Uterus (tissue), 4 donors: ENCODE data around the gene TTC39B. TPM values are rescaled to one million over a fixed set of nuclear protein-coding genes. Genes with fewer than 3 reads are reported as not detected.

Experiments used
- DNase-seq, 2 donors: peaks; one replicate each; pipeline ENCODE4 v3.0.0-alpha.2; 2019 to 2020
- H3K27ac ChIP-seq, 2 donors: fragments of 200-600 bp; sonication (generic); 1 replicate in 1 of 2; 2 replicates in 1 of 2; pipeline ENCODE4 v1.5.1; 2016 to 2018
- H3K27me3 ChIP-seq, 2 donors: fragments of 200-600 bp; sonication (generic); one replicate each; pipeline ENCODE4 v1.5.1; 2018 to 2019; ENCODE audit warnings: control low read depth in 1 of 2
- H3K36me3 ChIP-seq, 2 donors: fragments of 200-600 bp; sonication (generic); one replicate each; pipeline ENCODE4 v1.5.1; 2019; ENCODE audit warnings: control low read depth in 1 of 2
- H3K4me1 ChIP-seq, 2 donors: fragments of 200-600 bp; sonication (generic); one replicate each; pipeline ENCODE4 v1.5.1; 2018 to 2019; ENCODE audit warnings: control low read depth in 1 of 2
- H3K4me3 ChIP-seq, 2 donors: fragments of 200-600 bp; sonication (generic); 1 replicate in 1 of 2; 2 replicates in 1 of 2; pipeline ENCODE4 v1.5.1; 2018 to 2019; ENCODE audit warnings: mild to moderate bottlenecking in 1 of 2
- H3K9me3 ChIP-seq, 2 donors: fragments of 200-600 bp; sonication (generic); one replicate each; pipeline ENCODE4 v1.5.1; 2019; ENCODE audit warnings: control low read depth in 1 of 2
- POLR2A ChIP-seq, 2 donors: fragments of 450-650 bp; IDR thresholded peaks; one replicate each; pipeline ENCODE4 v1.6.1; 2016; ENCODE audit warnings: antibody characterized with exemption in 2 of 2, mild to moderate bottlenecking in 1 of 2, moderate library complexity in 1 of 2
- intact Hi-C: fragments of 100-400 bp; cut with DNase I; formaldehyde crosslinking; loops from one replicate; pipeline ENCODE4 v1.15.1; 2023; ENCODE audit warnings: low total_unique reads
- total RNA-seq, 4 donors: library from RNA; depleted of rRNA in 3 of 4; stranded (reverse); fragments of >200 nt in 3 of 4; gene quantifications; one replicate each; pipeline versions ENCODE4 v1.1.0 to v1.2.4, GENCODE V29; 2014 to 2023
- TF ChIP-seq, protein P1 (sequence below), 4 experiments: fragments of 200-600 bp in 2 of 4; fragments of 450-650 bp in 2 of 4; sonication (generic) in 2 of 4; IDR thresholded peaks; one replicate each; pipeline ENCODE4 v1.5.1; 2016 to 2019; ENCODE audit warnings: antibody characterized with exemption in 4 of 4, mild to moderate bottlenecking in 2 of 4, moderate library complexity in 1 of 4
- donor health status: DM: yes; HTN: yes; CAD: no.

Gene TTC39B
- total RNA-seq, 4 donors from 2014 or later = 14.1 to 21.9 (median 19.6) TPM

DNA sequence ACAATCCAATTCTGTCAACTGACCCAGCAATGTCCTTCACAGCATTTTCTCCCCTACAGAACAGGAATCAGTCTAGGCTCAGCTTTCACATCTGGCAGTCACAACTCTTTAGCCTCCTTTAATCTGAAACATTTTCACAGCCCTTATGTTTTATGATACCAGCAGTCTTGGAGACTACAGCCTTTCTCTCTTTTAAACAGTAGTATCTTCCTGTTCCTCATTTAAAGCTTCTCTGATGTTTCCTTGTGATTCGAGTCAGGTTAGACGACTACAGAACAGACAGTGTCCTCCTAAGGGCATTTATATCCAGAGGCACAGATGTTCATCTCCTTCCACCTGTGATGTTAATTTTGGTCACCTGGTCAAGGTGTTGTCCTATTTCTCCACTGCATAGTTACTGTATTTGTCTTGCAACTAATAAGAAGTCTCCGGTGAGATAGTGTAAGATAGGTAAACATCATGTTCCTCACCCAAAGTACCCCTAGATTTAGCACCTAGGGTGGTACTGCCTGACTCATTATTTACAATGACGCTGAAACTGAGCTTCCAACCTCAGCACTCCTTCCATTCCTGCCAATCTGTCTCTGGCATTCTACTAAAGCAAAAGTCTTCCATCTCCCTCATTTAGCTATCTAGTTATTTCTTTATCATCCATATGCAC is 20.7 kb downstream of the TTC39B start:
- DNase-seq = no peak
- H3K4me1 ChIP-seq = no peaks in the 10 kb centered on the region
- TF ChIP-seq, protein P1, sequence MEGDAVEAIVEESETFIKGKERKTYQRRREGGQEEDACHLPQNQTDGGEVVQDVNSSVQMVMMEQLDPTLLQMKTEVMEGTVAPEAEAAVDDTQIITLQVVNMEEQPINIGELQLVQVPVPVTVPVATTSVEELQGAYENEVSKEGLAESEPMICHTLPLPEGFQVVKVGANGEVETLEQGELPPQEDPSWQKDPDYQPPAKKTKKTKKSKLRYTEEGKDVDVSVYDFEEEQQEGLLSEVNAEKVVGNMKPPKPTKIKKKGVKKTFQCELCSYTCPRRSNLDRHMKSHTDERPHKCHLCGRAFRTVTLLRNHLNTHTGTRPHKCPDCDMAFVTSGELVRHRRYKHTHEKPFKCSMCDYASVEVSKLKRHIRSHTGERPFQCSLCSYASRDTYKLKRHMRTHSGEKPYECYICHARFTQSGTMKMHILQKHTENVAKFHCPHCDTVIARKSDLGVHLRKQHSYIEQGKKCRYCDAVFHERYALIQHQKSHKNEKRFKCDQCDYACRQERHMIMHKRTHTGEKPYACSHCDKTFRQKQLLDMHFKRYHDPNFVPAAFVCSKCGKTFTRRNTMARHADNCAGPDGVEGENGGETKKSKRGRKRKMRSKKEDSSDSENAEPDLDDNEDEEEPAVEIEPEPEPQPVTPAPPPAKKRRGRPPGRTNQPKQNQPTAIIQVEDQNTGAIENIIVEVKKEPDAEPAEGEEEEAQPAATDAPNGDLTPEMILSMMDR (IDR thresholded peaks at IDR 0.05) = no peak
- no peak for TF ChIP-seq POLR2A (IDR thresholded peaks at IDR 0.05)
- H3K9me3 ChIP-seq = no peaks in the 10 kb centered on the region
- no peaks in the 10 kb centered on the region for H3K36me3 ChIP-seq
- no peak overlapping the region for H3K27ac ChIP-seq
- intact Hi-C loops = no loop called here
- H3K4me3 ChIP-seq = no peak overlapping the region
- no peaks in the 10 kb centered on the region for H3K27me3 ChIP-seq

DNA sequence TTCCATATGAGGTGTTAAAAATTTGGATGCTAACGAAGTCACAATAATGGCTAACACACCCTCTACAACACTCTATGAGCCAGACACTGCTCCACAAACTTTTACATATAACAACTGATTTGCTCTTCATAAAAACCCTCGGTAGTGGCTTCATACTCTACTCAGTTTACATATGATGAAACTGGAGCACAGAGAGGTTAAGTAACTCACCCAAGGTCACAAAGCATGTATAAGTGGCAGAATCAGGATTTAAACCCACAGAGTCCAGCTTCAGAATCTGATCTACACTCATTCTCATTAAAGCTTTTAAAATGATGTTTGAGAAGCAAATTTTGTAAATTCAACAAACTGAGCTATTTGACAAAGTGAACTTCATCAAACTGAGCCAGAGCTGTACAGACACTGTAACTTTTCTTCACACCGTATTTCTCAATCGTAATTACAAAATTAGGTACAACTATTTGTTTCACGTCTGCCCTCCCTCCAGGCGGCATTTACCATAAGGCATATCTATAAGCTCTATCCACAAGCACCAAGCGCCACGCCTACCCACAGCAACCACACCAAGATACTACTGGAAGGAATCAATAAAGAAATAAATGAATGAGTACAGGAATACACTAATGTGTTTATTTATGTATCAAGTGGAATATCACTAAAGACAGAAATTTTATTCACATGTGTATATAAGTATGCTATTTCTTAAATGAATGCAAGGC is 24.3 kb downstream of the TTC39B start:
- intact Hi-C loops = no loop called here
- H3K4me1 ChIP-seq = no peaks in the 10 kb centered on the region
- no peak for TF ChIP-seq POLR2A (IDR thresholded peaks at IDR 0.05)
- TF ChIP-seq, protein P1 (IDR thresholded peaks at IDR 0.05) = no peak
- no peaks in the 10 kb centered on the region for H3K27me3 ChIP-seq
- H3K27ac ChIP-seq = no peak overlapping the region
- H3K36me3 ChIP-seq = no peaks in the 10 kb centered on the region
- H3K9me3 ChIP-seq = no peaks in the 10 kb centered on the region
- H3K4me3 ChIP-seq = no peak overlapping the region
- no peak for DNase-seq

DNA sequence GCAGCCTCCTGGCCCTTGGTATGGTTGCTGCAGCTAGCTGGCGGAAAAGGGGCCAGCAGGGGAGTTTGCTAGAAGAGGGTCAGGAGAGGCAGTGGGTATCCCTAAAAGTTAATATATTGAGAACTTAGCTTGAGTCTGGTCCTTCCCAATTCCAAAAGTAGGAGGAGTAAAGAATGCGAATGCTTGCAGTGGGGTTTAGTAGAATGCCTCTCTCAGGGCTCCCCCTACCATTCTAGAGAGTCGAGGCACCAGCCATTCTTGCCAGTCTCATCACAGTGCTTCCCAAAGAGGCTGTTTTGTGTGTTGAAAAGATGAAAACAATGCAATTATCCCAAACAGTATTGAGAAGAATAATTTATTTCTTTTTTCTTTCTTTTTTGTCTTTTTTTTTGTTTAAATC is 26.4 kb downstream of the TTC39B start:
- no peaks in the 10 kb centered on the region for H3K9me3 ChIP-seq
- H3K27ac ChIP-seq = no peak overlapping the region
- no peaks in the 10 kb centered on the region for H3K36me3 ChIP-seq
- H3K4me3 ChIP-seq = no peak overlapping the region
- no peak for DNase-seq
- H3K4me1 ChIP-seq = no peaks in the 10 kb centered on the region
- no peak for TF ChIP-seq POLR2A (IDR thresholded peaks at IDR 0.05)
- TF ChIP-seq, protein P1 (IDR thresholded peaks at IDR 0.05) = no peak
- H3K27me3 ChIP-seq = no peaks in the 10 kb centered on the region
- intact Hi-C loops = no loop called here

DNA sequence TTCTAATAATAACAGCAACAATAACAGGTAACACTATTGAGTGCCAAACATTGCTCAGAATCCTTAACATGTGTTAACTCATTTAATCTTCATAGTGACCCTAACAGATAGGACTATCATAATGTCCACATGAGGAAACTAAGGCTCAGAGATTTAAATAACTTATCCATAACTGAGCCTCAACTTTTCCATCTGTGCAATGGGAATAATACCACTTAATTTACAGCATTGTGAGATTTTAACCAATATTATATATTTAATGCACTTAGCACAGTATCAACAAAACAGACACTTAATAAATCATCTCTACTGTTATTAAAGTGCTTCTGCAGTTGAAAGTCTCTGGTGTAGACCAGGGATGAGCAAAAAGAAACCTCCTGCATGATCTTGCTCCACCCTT is 28.2 kb downstream of the TTC39B start:
- Histone ChIP-seq H3K27ac (no peak overlapping the region), H3K36me3 (no peaks in the 10 kb centered on the region), H3K4me1 (no peaks in the 10 kb centered on the region), H3K9me3 (no peaks in the 10 kb centered on the region), H3K4me3 (no peak overlapping the region), H3K27me3 (no peaks in the 10 kb centered on the region)
- intact Hi-C loops = no loop called here
- TF ChIP-seq POLR2A (IDR thresholded peaks at IDR 0.05) = no peak
- TF ChIP-seq, protein P1 (IDR thresholded peaks at IDR 0.05) = no peak
- no peak for DNase-seq

DNA sequence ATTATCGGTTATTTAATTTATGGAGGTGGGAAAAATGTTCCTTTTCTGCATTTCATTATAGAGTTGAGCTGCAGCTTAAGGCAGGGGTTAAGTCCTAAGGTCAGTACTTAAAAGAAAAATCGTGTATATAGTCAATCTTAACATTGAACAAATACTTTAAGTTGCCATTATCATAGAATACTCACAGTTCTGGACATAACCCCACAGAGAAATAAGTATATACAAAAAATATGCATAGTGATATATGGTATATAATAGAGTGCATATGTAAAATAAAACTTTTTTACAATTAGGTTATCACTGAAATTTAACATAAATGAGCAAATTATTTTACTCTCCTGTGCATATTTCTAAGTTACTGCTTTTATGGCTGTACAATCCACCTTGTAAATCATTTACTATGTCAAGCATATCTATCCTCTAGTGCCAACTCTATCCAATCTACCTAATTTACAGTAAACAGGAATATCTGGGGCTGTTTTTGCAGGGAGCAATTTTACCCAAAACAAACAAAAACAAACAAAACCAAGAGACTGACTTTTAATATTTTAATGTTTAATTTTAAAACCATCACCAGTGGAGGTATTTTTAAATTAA is 28.8 kb downstream of the TTC39B start:
- no peak overlapping the region for H3K27ac ChIP-seq
- H3K4me1 ChIP-seq = no peaks in the 10 kb centered on the region
- H3K4me3 ChIP-seq = no peak overlapping the region
- intact Hi-C loops = no loop called here
- H3K36me3 ChIP-seq = no peaks in the 10 kb centered on the region
- no peaks in the 10 kb centered on the region for H3K27me3 ChIP-seq
- TF ChIP-seq, protein P1 (IDR thresholded peaks at IDR 0.05) = peak in 1 of 4 experiments; percentile 1
- TF ChIP-seq POLR2A (IDR thresholded peaks at IDR 0.05) = no peak
- H3K9me3 ChIP-seq = no peaks in the 10 kb centered on the region
- no peak for DNase-seq
